ENCODE measurements around the gene EYS. TPM values are rescaled to one million over a fixed set of nuclear protein-coding genes. Genes with fewer than 3 reads are reported as not detected.
A peak's percentile ranks its signal among the peaks of the same experiment; 100 is the strongest.
"Not testable (repeated sequence)": the region's sequence is repeated elsewhere in the genome, so short reads cannot be mapped to it uniquely, and the experiment has no call there.

The EYS gene
- total RNA-seq, 1 experiment from 2014 or later, result not detected

GRCh38 chr6:63816982-63817436, 1890.0 kb downstream of the EYS start:
- no peak for DNase-seq (ENCODE audit: extremely low read depth, low read depth)

GRCh38 chr6:63816401-63816981, 1890.5 kb downstream of the EYS start:
- DNase-seq (ENCODE audit: extremely low read depth, low read depth), result no peak

- DNase-seq (ENCODE audit: extremely low read depth, low read depth), result no peak
Measured at GRCh38 chr6:63814459-63814858, 1892.6 kb downstream of the EYS start.

- DNase-seq (ENCODE audit: extremely low read depth, low read depth), result no peak
Measured at GRCh38 chr6:63813566-63814120, 1893.4 kb downstream of the EYS start.

- DNase-seq (ENCODE audit: extremely low read depth, low read depth), result no peak
Measured at GRCh38 chr6:63808576-63808975, 1898.5 kb downstream of the EYS start.

GRCh38 chr6:63807056-63807455, 1900.0 kb downstream of the EYS start:
- DNase-seq (ENCODE audit: extremely low read depth, low read depth), result no peak

- DNase-seq (ENCODE audit: extremely low read depth, low read depth), result no peak
Measured at GRCh38 chr6:63806573-63806913, 1900.5 kb downstream of the EYS start.

- peak; percentile 87 for DNase-seq (ENCODE audit: extremely low read depth, low read depth)
Measured at GRCh38 chr6:63805808-63806572, 1901.0 kb downstream of the EYS start.

- no peak for DNase-seq (ENCODE audit: extremely low read depth, low read depth)
Measured at GRCh38 chr6:63805345-63805744, 1901.7 kb downstream of the EYS start.

- peak; percentile 12 for DNase-seq (ENCODE audit: extremely low read depth, low read depth)
Measured at GRCh38 chr6:63804381-63804956, 1902.6 kb downstream of the EYS start.

- no peak for DNase-seq (ENCODE audit: extremely low read depth, low read depth)
Measured at GRCh38 chr6:63803371-63803770, 1903.7 kb downstream of the EYS start.

GRCh38 chr6:63802606-63803206, 1904.3 kb downstream of the EYS start:
- DNase-seq (ENCODE audit: extremely low read depth, low read depth), result peak; percentile 20

GRCh38 chr6:63800386-63800785, 1906.6 kb downstream of the EYS start:
- not testable (repeated sequence) for DNase-seq (ENCODE audit: extremely low read depth, low read depth)

- DNase-seq (ENCODE audit: extremely low read depth, low read depth), result no peak
Measured at GRCh38 chr6:63799813-63800212, 1907.2 kb downstream of the EYS start.

GRCh38 chr6:63799313-63799712, 1907.7 kb downstream of the EYS start:
- DNase-seq (ENCODE audit: extremely low read depth, low read depth), result no peak

- DNase-seq (ENCODE audit: extremely low read depth, low read depth), result no peak
Measured at GRCh38 chr6:63798378-63798777, 1908.6 kb downstream of the EYS start.

- DNase-seq (ENCODE audit: extremely low read depth, low read depth), result no peak
Measured at GRCh38 chr6:63797721-63798120, 1909.3 kb downstream of the EYS start.

- DNase-seq (ENCODE audit: extremely low read depth, low read depth), result no peak
Measured at GRCh38 chr6:63795826-63796225, 1911.2 kb downstream of the EYS start.

GRCh38 chr6:63795006-63795405, 1912.0 kb downstream of the EYS start:
- no peak for DNase-seq (ENCODE audit: extremely low read depth, low read depth)

GRCh38 chr6:63793465-63794137, 1913.4 kb downstream of the EYS start:
- no peak for DNase-seq (ENCODE audit: extremely low read depth, low read depth)
